DOHH2 (cell line): ENCODE results near the gene OVCA2.
A peak's percentile ranks its signal among the peaks of the same experiment; 100 is the strongest.

Experiments used
- H3F3A ChIP-seq: fragments of 200-600 bp; sonication (generic), shearing (Covaris generic); 2 replicates; pipeline ENCODE4 v1.6.0; 2016; ENCODE audit warnings: antibody characterized with exemption, mild to moderate bottlenecking; ENCODE audit not compliant: control insufficient read depth, insufficient read depth
- H3K27ac ChIP-seq: fragments of 200-600 bp; sonication (generic); 2 replicates; pipeline ENCODE4 v1.5.1; 2014; ENCODE audit warnings: low read depth, mild to moderate bottlenecking, low read length, moderate library complexity
- H3K27me3 ChIP-seq: fragments of 200-600 bp; sonication (generic); 2 replicates; pipeline ENCODE4 v1.6.1; 2014; ENCODE audit warnings: mild to moderate bottlenecking, low read length, mixed read lengths; ENCODE audit not compliant: control insufficient read depth
- H3K36me3 ChIP-seq: fragments of 200-600 bp; sonication (generic); 2 replicates; pipeline ENCODE4 v1.6.1; 2014; ENCODE audit warnings: mild to moderate bottlenecking, low read length, moderate library complexity, mixed read lengths; ENCODE audit not compliant: control insufficient read depth
- H3K4me1 ChIP-seq: fragments of 200-600 bp; sonication (generic); 2 replicates; pipeline ENCODE4 v1.6.1; 2014; ENCODE audit warnings: mild to moderate bottlenecking, low read length, mixed read lengths; ENCODE audit not compliant: control insufficient read depth
- H3K4me2 ChIP-seq: fragments of 200-600 bp; sonication (generic); 2 replicates; pipeline ENCODE4 v1.6.0; 2014; ENCODE audit warnings: mild to moderate bottlenecking, low read length, moderate library complexity
- H3K4me3 ChIP-seq: fragments of 200-600 bp; sonication (generic); 2 replicates; pipeline ENCODE4 v1.5.1; 2014; ENCODE audit warnings: mild to moderate bottlenecking, low read length, mixed read lengths
- H3K79me2 ChIP-seq: fragments of 200-600 bp; sonication (generic); 2 replicates; pipeline ENCODE4 v1.6.1; 2014; ENCODE audit warnings: mild to moderate bottlenecking, low read length, mixed read lengths; ENCODE audit not compliant: control insufficient read depth
- H3K9me2 ChIP-seq: fragments of 200-600 bp; sonication (generic); replicated peaks from 2 replicates; pipeline ENCODE4 v1.6.1; 2014; ENCODE audit warnings: mild to moderate bottlenecking, low read length, mixed read lengths; ENCODE audit not compliant: control insufficient read depth
- H3K9me3 ChIP-seq: fragments of 200-600 bp; sonication (generic); 2 replicates; pipeline ENCODE4 v1.6.1; 2014; ENCODE audit warnings: antibody characterized with exemption, low read length, mixed read lengths; ENCODE audit not compliant: control insufficient read depth, insufficient read depth
- H4K20me1 ChIP-seq: fragments of 200-600 bp; sonication (generic); 2 replicates; pipeline ENCODE4 v1.6.0; 2014; ENCODE audit warnings: low read depth, mild to moderate bottlenecking, antibody characterized with exemption, low read length, moderate library complexity; ENCODE audit not compliant: control insufficient read depth, insufficient read depth
- EZH2phosphoT487 ChIP-seq: fragments of 200-600 bp; sonication (generic); IDR thresholded peaks from 2 replicates; pipeline ENCODE4 v1.6.1; 2017; ENCODE audit warnings: borderline replicate concordance, mild to moderate bottlenecking, antibody characterized with exemption, low read length, moderate library complexity, mixed read lengths
- TF ChIP-seq, protein P1 (sequence below): fragments of 200-600 bp; sonication (generic); IDR thresholded peaks from one replicate; pipeline ENCODE4 v1.5.1; 2014; ENCODE audit warnings: antibody characterized with exemption, mild to moderate bottlenecking, low read depth, low read length; ENCODE audit not compliant: poor library complexity, severe bottlenecking

The OVCA2 gene

DNA sequence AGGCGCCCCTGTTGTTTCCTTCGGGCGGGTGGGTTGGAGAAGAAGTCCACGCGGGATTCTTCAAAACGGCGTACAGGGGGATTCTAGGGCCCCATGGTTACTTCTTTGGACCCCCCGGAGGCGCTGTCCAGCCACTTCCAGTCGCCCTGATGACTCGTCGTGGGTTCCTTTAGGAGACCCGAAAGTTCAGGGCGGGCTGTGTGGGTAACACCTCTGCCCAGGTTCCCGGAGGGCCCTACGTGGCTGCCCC, 12.4 kb downstream of the OVCA2 start:
- peaks cover 65% of the 10 kb centered on the region for H3K4me1 ChIP-seq
- TF ChIP-seq, protein P1, sequence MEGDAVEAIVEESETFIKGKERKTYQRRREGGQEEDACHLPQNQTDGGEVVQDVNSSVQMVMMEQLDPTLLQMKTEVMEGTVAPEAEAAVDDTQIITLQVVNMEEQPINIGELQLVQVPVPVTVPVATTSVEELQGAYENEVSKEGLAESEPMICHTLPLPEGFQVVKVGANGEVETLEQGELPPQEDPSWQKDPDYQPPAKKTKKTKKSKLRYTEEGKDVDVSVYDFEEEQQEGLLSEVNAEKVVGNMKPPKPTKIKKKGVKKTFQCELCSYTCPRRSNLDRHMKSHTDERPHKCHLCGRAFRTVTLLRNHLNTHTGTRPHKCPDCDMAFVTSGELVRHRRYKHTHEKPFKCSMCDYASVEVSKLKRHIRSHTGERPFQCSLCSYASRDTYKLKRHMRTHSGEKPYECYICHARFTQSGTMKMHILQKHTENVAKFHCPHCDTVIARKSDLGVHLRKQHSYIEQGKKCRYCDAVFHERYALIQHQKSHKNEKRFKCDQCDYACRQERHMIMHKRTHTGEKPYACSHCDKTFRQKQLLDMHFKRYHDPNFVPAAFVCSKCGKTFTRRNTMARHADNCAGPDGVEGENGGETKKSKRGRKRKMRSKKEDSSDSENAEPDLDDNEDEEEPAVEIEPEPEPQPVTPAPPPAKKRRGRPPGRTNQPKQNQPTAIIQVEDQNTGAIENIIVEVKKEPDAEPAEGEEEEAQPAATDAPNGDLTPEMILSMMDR = no peak
- no peak for TF ChIP-seq EZH2phosphoT487
- H3K4me2 ChIP-seq = peak overlapping the region; percentile 96
- no peaks in the 10 kb centered on the region for H3K9me2 ChIP-seq
- H3K4me3 ChIP-seq = peak overlapping the region; percentile 75
- peaks cover 83% of the 10 kb centered on the region for H3K27me3 ChIP-seq
- no peaks in the 10 kb centered on the region for H3K36me3 ChIP-seq
- no peak overlapping the region for H3K27ac ChIP-seq
- no peaks in the 10 kb centered on the region for H3K9me3 ChIP-seq
- peaks cover 6% of the 10 kb centered on the region for H3F3A ChIP-seq
- no peaks in the 10 kb centered on the region for H3K79me2 ChIP-seq
- 0 out of 2 replicates have a peak, but pooled peaks cover 7% of the 10 kb centered on the region for H4K20me1 ChIP-seq

DNA sequence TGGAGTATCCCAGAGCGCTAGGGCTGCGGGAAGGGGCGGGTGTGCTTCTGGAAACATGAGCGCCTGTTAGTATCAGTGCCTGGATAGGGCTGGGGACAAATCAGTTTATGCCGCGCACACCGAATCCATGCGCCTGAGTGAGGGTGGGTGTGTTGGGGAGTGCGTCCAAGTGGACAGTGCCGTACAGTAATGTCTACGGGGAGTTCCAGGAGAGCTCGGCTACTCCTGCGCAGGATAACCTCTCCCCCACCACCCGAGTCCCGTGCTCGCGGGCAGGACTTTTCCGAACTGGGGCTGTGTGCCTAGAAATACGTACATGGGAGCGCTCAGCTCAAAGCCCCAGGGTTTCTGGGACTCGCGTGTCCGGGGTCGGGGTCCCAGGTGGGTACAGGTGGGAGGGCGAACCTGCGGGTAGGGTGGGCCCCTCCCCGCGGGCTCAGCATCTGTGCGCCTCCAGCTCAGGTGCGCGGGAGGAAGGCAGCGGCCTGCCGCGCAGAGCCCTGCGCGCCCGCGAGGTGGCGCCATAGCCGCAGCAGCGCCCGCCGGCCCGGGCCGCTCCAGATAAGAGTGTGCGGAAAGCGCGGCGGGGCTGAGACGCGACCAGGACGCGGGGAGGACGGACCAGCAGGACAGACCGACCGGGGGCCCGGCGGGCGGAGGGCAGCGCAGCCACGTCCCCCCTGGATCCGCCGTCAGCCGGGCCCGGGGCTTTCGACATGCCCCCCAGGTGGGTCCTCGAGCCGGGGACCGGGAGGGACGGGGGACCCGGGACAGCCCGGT, 12.9 kb downstream of the OVCA2 start, which contains the start of gene HIC1:
Gene HIC1 (plus strand): TSS at position 592 of the 780 bp plus-strand sequence. CDS start 1,588 bp downstream, outside the sequence.
- Histone ChIP-seq H3K4me3 (peak within 1 kb of the TSS; percentile 75), H4K20me1 (peaks cover 9% of the 10 kb centered on the region), H3K4me2 (peak within 1 kb of the TSS; percentile 96), H3K9me3 (no peaks in the 10 kb centered on the region), H3K9me2 (no peaks in the 10 kb centered on the region), H3K27ac (no peak within 1 kb of the TSS), H3F3A (peaks cover 6% of the 10 kb centered on the region), H3K27me3 (peaks cover 83% of the 10 kb centered on the region), H3K4me1 (peaks cover 63% of the 10 kb centered on the region), H3K79me2 (no peaks in the 10 kb centered on the region), H3K36me3 (no peaks in the 10 kb centered on the region)
- no peak for TF ChIP-seq EZH2phosphoT487
- TF ChIP-seq, protein P1 = peak; percentile 84

DNA sequence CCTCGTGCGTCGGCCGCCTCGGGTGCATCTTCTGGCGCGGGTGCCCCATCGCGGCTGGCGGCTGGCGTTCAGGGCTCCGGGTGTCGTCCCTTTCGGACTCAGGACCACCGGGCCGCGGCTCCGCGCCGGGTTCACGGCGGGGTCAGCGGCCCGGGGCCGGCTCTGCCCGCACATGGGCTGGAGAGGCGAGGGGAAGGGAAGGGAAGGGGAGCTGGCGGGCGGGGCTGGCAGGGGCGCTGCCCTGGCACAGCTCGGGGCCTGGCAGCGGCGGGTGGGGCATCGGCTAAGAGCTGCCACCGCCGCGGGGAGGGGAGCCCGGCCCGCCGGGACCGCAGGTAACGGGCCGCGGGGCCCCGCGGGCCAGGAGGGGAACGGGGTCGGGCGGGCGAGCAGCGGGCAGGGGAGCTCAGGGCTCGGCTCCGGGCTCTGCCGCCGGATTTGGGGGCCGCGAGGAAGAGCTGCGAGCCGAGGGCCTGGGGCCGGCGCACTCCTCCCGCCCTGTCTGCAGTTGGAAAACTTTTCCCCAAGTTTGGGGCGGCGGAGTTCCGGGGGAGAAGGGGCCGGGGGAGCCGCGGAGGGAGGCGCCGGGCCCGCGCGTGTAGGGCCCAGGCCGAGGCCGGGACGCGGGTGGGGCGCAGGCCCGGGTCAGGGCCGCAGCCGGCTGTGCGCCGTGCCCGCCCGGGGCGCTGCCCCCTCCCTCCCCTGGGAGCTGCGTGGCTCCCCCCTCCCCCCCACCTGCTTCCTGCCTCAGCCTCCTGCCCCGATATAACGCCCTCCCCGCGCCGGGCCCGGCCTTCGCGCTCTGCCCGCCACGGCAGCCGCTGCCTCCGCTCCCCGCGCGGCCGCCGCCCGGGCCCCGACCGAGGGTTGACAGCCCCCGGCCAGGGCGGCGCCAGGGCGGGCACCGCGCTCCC, 13.7 kb downstream of the OVCA2 start:
- H3K36me3 ChIP-seq = no peaks in the 10 kb centered on the region
- H4K20me1 ChIP-seq = peaks cover 9% of the 10 kb centered on the region
- peaks cover 6% of the 10 kb centered on the region for H3F3A ChIP-seq
- TF ChIP-seq, protein P1 = no peak
- peak; percentile 78; the same call in 1 of the 2 replicates for TF ChIP-seq EZH2phosphoT487
- H3K79me2 ChIP-seq = no peaks in the 10 kb centered on the region
- H3K27me3 ChIP-seq = peaks cover 81% of the 10 kb centered on the region
- peak overlapping the region; percentile 96 for H3K4me2 ChIP-seq
- no peak overlapping the region for H3K27ac ChIP-seq
- H3K9me3 ChIP-seq = no peaks in the 10 kb centered on the region
- H3K9me2 ChIP-seq = no peaks in the 10 kb centered on the region
- H3K4me3 ChIP-seq = peak overlapping the region; percentile 75
- peaks cover 59% of the 10 kb centered on the region for H3K4me1 ChIP-seq
